Kidney (tissue), 14 donors: ENCODE measurements around the gene WSCD1. TPM values are rescaled to one million over a fixed set of nuclear protein-coding genes. Genes with fewer than 3 reads are reported as not detected.

Experiments used
- DNase-seq, 5 donors: peaks; one replicate each; pipeline ENCODE4 v3.0.0-alpha.2; 2013 to 2020
- FAIRE-seq: peaks from 2 replicates; lab custom pipeline; 2012; peaks lifted over from hg19 to GRCh38; lab: Jason Lieb, UNC
- H3K27ac ChIP-seq, 2 donors: one replicate each; pipeline ENCODE4 v1.7.0; 2013; ENCODE audit warnings: low read depth in 2 of 2, low read length in 2 of 2, inconsistent platforms in 1 of 2
- H3K27me3 ChIP-seq: one replicate; pipeline ENCODE4 v1.7.1; 2013; ENCODE audit warnings: low read length, inconsistent platforms; ENCODE audit not compliant: control insufficient read depth, insufficient read depth
- H3K36me3 ChIP-seq, 3 donors: one replicate each; pipeline versions ENCODE4 v1.7.0 to v1.7.1; 2013; ENCODE audit warnings: low read length in 3 of 3, control low read depth in 1 of 3, inconsistent platforms in 1 of 3; ENCODE audit not compliant: insufficient read depth in 3 of 3, control insufficient read depth in 2 of 3
- H3K4me1 ChIP-seq, 3 donors: one replicate each; pipeline versions ENCODE4 v1.7.0 to v1.7.1; 2013; ENCODE audit warnings: low read length in 3 of 3, inconsistent platforms in 1 of 3, low read depth in 1 of 3; ENCODE audit not compliant: control insufficient read depth in 2 of 3, insufficient read depth in 2 of 3
- H3K4me3 ChIP-seq, 3 donors: one replicate each; pipeline versions ENCODE4 v1.7.0 to v1.8.1; 2013; ENCODE audit warnings: low read length in 3 of 3, control low read depth in 1 of 3, inconsistent platforms in 1 of 3
- H3K9ac ChIP-seq, 3 donors: one replicate each; pipeline versions ENCODE4 v1.7.0 to v1.7.1; 2013; ENCODE audit warnings: low read length in 3 of 3, control low read depth in 1 of 3, inconsistent platforms in 1 of 3
- H3K9me3 ChIP-seq, 3 donors: one replicate each; pipeline versions ENCODE4 v1.7.0 to v1.7.1; 2013; ENCODE audit warnings: low read length in 3 of 3, control low read depth in 1 of 3, inconsistent platforms in 1 of 3; ENCODE audit not compliant: control insufficient read depth in 2 of 3, insufficient read depth in 1 of 3
- intact Hi-C: fragments of 100-400 bp; cut with DNase I; formaldehyde crosslinking; loops from one replicate; pipeline ENCODE4 v1.11.1; 2022
- polyA plus RNA-seq: library from polyadenylated mRNA; stranded (reverse); fragments of 350-450 nt; fragmentation: Illumina TruSeq; extraction: RNeasy Lipid Tissue Mini Kit (QIAGEN cat#74804); gene quantifications from one replicate; pipeline ENCODE4 v1.2.3, GENCODE V29; 2014; ENCODE audit warnings: low read depth, low replicate concordance; ENCODE audit not compliant: insufficient read depth
- total RNA-seq: library from RNA; stranded (reverse); fragmentation: NEBNext Ultra II Directional; extraction: Animal tissue kit (Norgen Biotek cat#: 25700); gene quantifications from one replicate; pipeline ENCODE4 v1.2.1, GENCODE V29; 2021
- TF ChIP-seq, protein P1 (sequence below): IDR thresholded peaks from 3 replicates; pipeline ENCODE4 v1.5.1; 2012; ENCODE audit warnings: mild to moderate bottlenecking, moderate library complexity, borderline replicate concordance; ENCODE audit not compliant: insufficient read depth; ENCODE audit errors: extremely low read depth
- donor health status: control.
- donor health status: control.
- donor health status: control.
- donor health status: control.
- donor health status: control.
- donor health status: DM: yes; HTN: yes; CAD: no.
- donor health status: Normal renal cell carcinoma (clear cell type).

WSCD1 gene
- total and polyA plus RNA-seq, 2 donors from 2014 or later: 5.4 to 14.5 TPM

DNA sequence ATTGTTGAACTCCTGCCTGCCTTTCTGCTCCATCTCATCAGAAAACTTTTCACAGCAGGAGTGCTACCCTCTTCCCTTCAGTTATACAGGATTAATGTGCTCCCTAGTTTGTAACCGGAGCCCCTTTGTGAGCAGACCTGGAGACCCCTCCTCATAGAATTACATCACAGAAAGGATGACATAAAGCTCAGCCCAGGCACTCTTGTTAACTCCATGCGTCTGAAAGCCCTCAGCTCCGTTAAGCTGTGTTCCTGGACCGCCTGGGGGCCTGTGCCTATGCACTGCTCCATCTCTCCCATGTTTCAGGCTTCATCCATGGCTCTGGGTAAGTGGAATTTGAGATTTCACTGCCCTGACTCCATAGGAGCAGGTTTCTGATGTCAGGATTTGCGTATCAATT is 7.6 kb downstream of the WSCD1 start:
- intact Hi-C loops: loop anchor here (10.0 kb wide), 1 partner anchor 67 kb away; no protein-coding TSS in a partner anchor
- Histone ChIP-seq H3K4me1 (no peaks in the 10 kb centered on the region), H3K4me3 (no peak overlapping the region), H3K9me3 (no peaks in the 10 kb centered on the region), H3K27ac (no peak overlapping the region), H3K27me3 (no peaks in the 10 kb centered on the region), H3K36me3 (no peaks in the 10 kb centered on the region), H3K9ac (no peak overlapping the region)
- FAIRE-seq (no peak), DNase-seq (peak in 1 of 5 donors; percentile 45)
- TF ChIP-seq, protein P1, sequence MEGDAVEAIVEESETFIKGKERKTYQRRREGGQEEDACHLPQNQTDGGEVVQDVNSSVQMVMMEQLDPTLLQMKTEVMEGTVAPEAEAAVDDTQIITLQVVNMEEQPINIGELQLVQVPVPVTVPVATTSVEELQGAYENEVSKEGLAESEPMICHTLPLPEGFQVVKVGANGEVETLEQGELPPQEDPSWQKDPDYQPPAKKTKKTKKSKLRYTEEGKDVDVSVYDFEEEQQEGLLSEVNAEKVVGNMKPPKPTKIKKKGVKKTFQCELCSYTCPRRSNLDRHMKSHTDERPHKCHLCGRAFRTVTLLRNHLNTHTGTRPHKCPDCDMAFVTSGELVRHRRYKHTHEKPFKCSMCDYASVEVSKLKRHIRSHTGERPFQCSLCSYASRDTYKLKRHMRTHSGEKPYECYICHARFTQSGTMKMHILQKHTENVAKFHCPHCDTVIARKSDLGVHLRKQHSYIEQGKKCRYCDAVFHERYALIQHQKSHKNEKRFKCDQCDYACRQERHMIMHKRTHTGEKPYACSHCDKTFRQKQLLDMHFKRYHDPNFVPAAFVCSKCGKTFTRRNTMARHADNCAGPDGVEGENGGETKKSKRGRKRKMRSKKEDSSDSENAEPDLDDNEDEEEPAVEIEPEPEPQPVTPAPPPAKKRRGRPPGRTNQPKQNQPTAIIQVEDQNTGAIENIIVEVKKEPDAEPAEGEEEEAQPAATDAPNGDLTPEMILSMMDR: no peak

DNA sequence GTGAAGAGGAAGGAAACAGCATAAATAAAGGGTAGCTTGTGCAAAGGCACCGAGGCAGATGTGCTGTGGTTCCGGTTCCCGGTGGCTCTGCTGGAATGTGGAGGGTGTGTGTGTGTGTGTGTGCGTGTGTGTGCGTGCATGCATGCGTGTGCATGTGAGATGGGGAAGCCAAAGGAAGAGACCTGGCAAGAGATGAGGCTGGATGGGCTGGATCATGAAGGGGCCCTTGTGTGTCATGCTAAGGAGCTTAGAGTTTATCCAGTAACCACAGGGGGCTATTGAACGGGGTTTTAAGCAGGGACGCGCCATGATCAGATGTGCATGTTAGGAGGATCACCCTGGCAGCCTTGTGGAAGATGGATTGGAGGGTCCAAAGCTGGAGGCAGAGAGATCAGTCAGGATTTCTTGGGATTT is 8.3 kb downstream of the WSCD1 start:
- no peak overlapping the region for H3K9ac ChIP-seq
- H3K27me3 ChIP-seq: no peaks in the 10 kb centered on the region
- FAIRE-seq (no peak), DNase-seq (no peak)
- H3K4me1 ChIP-seq: no peaks in the 10 kb centered on the region
- no peak overlapping the region for H3K4me3 ChIP-seq
- TF ChIP-seq, protein P1: no peak
- H3K36me3 ChIP-seq: no peaks in the 10 kb centered on the region
- intact Hi-C loops: loop anchor here (10.0 kb wide), 1 partner anchor 66 kb away; no protein-coding TSS in a partner anchor
- H3K9me3 ChIP-seq: no peaks in the 10 kb centered on the region
- no peak overlapping the region for H3K27ac ChIP-seq

DNA sequence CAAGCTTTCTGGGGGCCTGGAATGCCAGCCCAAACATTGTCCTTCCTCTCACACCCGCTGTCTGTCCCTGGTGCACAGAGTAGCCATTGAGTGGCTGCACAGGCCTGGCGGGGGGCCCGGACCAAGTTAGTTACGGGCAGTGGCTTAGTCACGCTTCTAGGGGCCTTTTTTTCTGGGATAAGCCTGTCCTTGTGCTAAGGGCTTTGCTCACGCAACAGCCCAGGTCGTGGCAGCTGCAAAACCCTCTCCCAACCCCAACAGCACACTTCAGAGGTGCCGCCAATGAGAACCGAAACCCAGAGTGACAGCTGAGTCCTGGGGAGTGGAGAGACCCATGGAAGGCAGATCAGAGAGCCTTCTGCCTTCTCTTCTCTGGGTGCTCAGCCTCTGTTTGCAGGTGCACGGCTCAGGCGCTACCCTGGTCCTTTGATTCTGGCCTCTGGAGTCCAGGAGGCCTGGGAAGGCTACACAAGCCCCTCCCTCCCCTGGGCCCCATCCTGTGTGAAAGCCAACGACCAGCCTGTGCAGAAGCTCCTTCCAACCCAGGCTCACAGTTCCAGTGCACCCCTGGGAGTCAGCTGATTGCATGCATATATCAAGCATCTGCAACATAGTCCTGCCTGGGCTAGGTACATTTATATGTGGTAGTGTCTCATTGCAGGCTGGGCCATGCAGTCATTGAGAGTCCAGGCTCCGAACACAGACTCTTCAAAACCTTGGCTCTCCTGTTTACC is 9.1 kb downstream of the WSCD1 start:
- DNase-seq: no peak

More for the DNA sequence above, 9.1 kb downstream of the WSCD1 start:
- Histone ChIP-seq H3K27me3 (no peaks in the 10 kb centered on the region), H3K9me3 (no peaks in the 10 kb centered on the region), H3K4me3 (no peak overlapping the region), H3K27ac (no peak overlapping the region), H3K4me1 (no peaks in the 10 kb centered on the region), H3K36me3 (no peaks in the 10 kb centered on the region), H3K9ac (no peak overlapping the region)
- FAIRE-seq: no peak
- intact Hi-C loops: loop anchor here (10.0 kb wide), 1 partner anchor 65 kb away; no protein-coding TSS in a partner anchor
- TF ChIP-seq, protein P1: no peak
